GM23338 (cell line): ENCODE data around the gene UBE3A. TPM values are rescaled to one million over a fixed set of nuclear protein-coding genes. Genes with fewer than 3 reads are reported as not detected.

Experiments
- ATAC-seq: fragments of 200-7000 bp; cut with Tn5 transposase; 3 replicates; pipeline ENCODE4 v1.9.1; 2020
- DNase-seq: peaks from one replicate; pipeline ENCODE4 v3.0.0-alpha.2; 2015; ENCODE audit warnings: low spot score
- H2AFZ ChIP-seq: fragments of 200-600 bp; sonication (generic); 2 replicates; pipeline ENCODE4 v1.8.0; 2016; ENCODE audit warnings: antibody characterized with exemption, mild to moderate bottlenecking, moderate library complexity
- H3F3A ChIP-seq: fragments of 200-600 bp; sonication (generic); replicated peaks from 2 replicates; pipeline ENCODE4 v1.8.0; 2017; ENCODE audit warnings: antibody characterized with exemption, mixed run types, low read depth
- H3K27ac ChIP-seq: fragments of 200-600 bp; sonication (generic); 2 replicates; pipeline ENCODE4 v1.6.1; 2016; ENCODE audit warnings: low read depth
- H3K27me3 ChIP-seq: fragments of 200-600 bp; sonication (generic); 2 replicates; pipeline ENCODE4 v1.8.0; 2016; ENCODE audit warnings: mild to moderate bottlenecking, mixed run types, moderate library complexity; ENCODE audit not compliant: insufficient read depth
- H3K36me3 ChIP-seq: fragments of 200-600 bp; sonication (generic); 2 replicates; pipeline ENCODE4 v1.8.0; 2016; ENCODE audit warnings: mild to moderate bottlenecking; ENCODE audit not compliant: insufficient read depth
- H3K4me1 ChIP-seq: fragments of 200-600 bp; sonication (generic); 2 replicates; pipeline ENCODE4 v1.8.0; 2016; ENCODE audit warnings: mild to moderate bottlenecking, moderate library complexity; ENCODE audit not compliant: insufficient read depth
- H3K4me2 ChIP-seq: fragments of 200-600 bp; sonication (generic); 2 replicates; pipeline ENCODE4 v1.7.1; 2017; ENCODE audit warnings: mixed run types
- H3K4me3 ChIP-seq: fragments of 200-600 bp; sonication (generic); 2 replicates; pipeline ENCODE4 v1.6.1; 2016; ENCODE audit warnings: mixed run types
- H3K79me2 ChIP-seq: fragments of 200-600 bp; sonication (generic); replicated peaks from 2 replicates; pipeline ENCODE4 v1.8.0; 2017; ENCODE audit warnings: mild to moderate bottlenecking; ENCODE audit not compliant: insufficient read depth
- H3K9me2 ChIP-seq: fragments of 200-600 bp; sonication (generic); 2 replicates; pipeline ENCODE4 v1.8.0; 2017; ENCODE audit not compliant: insufficient read depth
- H4K20me1 ChIP-seq: fragments of 200-600 bp; sonication (generic); replicated peaks from 2 replicates; pipeline ENCODE4 v1.8.0; 2017; ENCODE audit warnings: mild to moderate bottlenecking; ENCODE audit not compliant: insufficient read depth
- H3K27ac Mint-ChIP-seq: 2 replicates; pipeline ENCODE4 v1.8.0; 2020; ENCODE audit warnings: inconsistent platforms, mild to moderate bottlenecking, moderate library complexity, mixed read lengths
- H3K27me3 Mint-ChIP-seq: 3 replicates; pipeline ENCODE4 v1.8.0; 2022; ENCODE audit warnings: low read depth, mild to moderate bottlenecking, moderate library complexity, mixed read lengths, inconsistent platforms; ENCODE audit not compliant: insufficient read depth, poor library complexity
- H3K36me3 Mint-ChIP-seq: 3 replicates; pipeline ENCODE4 v1.8.0; 2021; ENCODE audit warnings: low read depth, mild to moderate bottlenecking, inconsistent platforms, moderate library complexity, mixed read lengths
- H3K4me1 Mint-ChIP-seq: 3 replicates; pipeline ENCODE4 v1.8.0; 2020; ENCODE audit warnings: mild to moderate bottlenecking, inconsistent platforms, mixed read lengths
- H3K4me3 Mint-ChIP-seq: 3 replicates; pipeline ENCODE4 v1.8.0; 2021; ENCODE audit warnings: moderate library complexity, mild to moderate bottlenecking, inconsistent platforms, mixed read lengths
- H3K9me3 Mint-ChIP-seq: 3 replicates; pipeline ENCODE4 v1.8.0; 2020; ENCODE audit warnings: moderate library complexity, mild to moderate bottlenecking, inconsistent platforms, mixed read lengths
- CREB1 ChIP-seq: fragments of 250-450 bp; sonication (Bioruptor Pico); IDR thresholded peaks from 2 replicates; pipeline ENCODE4 v1.5.0; 2020; ENCODE audit warnings: low read depth, mild to moderate bottlenecking, moderate library complexity
- EZH2 ChIP-seq: fragments of 200-600 bp; sonication (generic); IDR thresholded peaks from one replicate; pipeline ENCODE4 v1.8.0; 2017; ENCODE audit warnings: antibody characterized with exemption, mild to moderate bottlenecking, low read depth; ENCODE audit not compliant: unreplicated experiment
- EZH2phosphoT487 ChIP-seq: fragments of 200-600 bp; sonication (generic); IDR thresholded peaks from one replicate; pipeline ENCODE4 v1.8.1; 2018; ENCODE audit warnings: antibody characterized with exemption; ENCODE audit not compliant: unreplicated experiment
- NANOG ChIP-seq: IDR thresholded peaks from 2 replicates; pipeline ENCODE4 v1.6.1; 2016; ENCODE audit warnings: antibody characterized with exemption, borderline replicate concordance
- POLR2AphosphoS5 ChIP-seq: IDR thresholded peaks from 2 replicates; pipeline ENCODE4 v1.6.1; 2016; ENCODE audit warnings: antibody characterized with exemption, low read depth
- ZNF114 ChIP-seq: fragments of 250-450 bp; sonication (Bioruptor Pico); IDR thresholded peaks from 2 replicates; pipeline ENCODE4 v1.5.0; 2020; ENCODE audit warnings: mild to moderate bottlenecking, moderate library complexity
- ZNF331 ChIP-seq: fragments of 250-450 bp; sonication (Bioruptor Pico); IDR thresholded peaks from 2 replicates; pipeline ENCODE4 v1.5.0; 2020; ENCODE audit warnings: low read depth, mild to moderate bottlenecking, moderate library complexity
- polyA plus RNA-seq: library from polyadenylated mRNA; unstranded; fragments of >200 nt; fragmentation: Nextera tagmentation; extraction: Ambion mirVana; gene quantifications from 2 replicates; pipeline ENCODE4 v1.2.1, GENCODE V29; 2016
- total RNA-seq: library from RNA; depleted of rRNA; stranded (reverse); fragments of >200 nt; shearing (Covaris generic); gene quantifications from 2 replicates; pipeline ENCODE4 v1.2.3, GENCODE V29; 2014
- TF ChIP-seq, protein P1 (sequence below): fragments of 250-450 bp; sonication (Bioruptor Pico); IDR thresholded peaks from 2 replicates; pipeline ENCODE4 v1.5.0; 2020; ENCODE audit warnings: mild to moderate bottlenecking, moderate library complexity
- TF ChIP-seq, protein P2 (sequence below), 2 experiments: fragments of 200-600 bp in 1 of 2; sonication (generic) in 1 of 2; conservative IDR thresholded peaks; 2 replicates each; pipeline versions ENCODE4 v1.5.1 to v1.6.1; 2016 to 2017; ENCODE audit warnings: antibody characterized with exemption in 2 of 2, low read depth in 2 of 2, mild to moderate bottlenecking in 2 of 2, moderate library complexity in 1 of 2

Gene UBE3A
- total and polyA plus RNA-seq, 2 experiments from 2014 or later: 96.1 to 150 TPM

DNA sequence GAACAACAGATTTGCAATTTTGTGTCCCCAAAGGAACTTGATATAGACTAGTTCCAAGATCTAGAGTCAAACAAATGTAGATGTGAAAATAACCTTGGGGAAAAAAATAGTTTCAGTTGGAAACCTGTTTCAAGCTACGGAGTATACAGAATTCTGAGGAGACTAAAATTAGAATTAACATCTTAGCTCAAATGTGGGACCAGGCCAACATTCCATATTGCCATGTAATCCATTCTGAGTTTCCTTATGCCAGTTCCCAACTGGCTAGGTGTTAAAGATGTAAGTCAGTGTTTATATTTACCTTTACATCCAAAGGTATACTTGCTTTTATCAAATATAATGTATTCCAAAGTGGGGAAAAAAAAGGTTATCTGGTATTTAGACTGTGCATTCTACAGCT, 76.3 kb downstream of the UBE3A start:
- H3F3A ChIP-seq: no peaks in the 10 kb centered on the region
- TF ChIP-seq EZH2 (no peak), ZNF331 (CRISPR knock-in tag) (no peak), ZNF114 (CRISPR knock-in tag) (no peak), POLR2AphosphoS5 (no peak), CREB1 (CRISPR knock-in tag) (no peak), EZH2phosphoT487 (no peak), NANOG (no peak)
- TF ChIP-seq, protein P1, sequence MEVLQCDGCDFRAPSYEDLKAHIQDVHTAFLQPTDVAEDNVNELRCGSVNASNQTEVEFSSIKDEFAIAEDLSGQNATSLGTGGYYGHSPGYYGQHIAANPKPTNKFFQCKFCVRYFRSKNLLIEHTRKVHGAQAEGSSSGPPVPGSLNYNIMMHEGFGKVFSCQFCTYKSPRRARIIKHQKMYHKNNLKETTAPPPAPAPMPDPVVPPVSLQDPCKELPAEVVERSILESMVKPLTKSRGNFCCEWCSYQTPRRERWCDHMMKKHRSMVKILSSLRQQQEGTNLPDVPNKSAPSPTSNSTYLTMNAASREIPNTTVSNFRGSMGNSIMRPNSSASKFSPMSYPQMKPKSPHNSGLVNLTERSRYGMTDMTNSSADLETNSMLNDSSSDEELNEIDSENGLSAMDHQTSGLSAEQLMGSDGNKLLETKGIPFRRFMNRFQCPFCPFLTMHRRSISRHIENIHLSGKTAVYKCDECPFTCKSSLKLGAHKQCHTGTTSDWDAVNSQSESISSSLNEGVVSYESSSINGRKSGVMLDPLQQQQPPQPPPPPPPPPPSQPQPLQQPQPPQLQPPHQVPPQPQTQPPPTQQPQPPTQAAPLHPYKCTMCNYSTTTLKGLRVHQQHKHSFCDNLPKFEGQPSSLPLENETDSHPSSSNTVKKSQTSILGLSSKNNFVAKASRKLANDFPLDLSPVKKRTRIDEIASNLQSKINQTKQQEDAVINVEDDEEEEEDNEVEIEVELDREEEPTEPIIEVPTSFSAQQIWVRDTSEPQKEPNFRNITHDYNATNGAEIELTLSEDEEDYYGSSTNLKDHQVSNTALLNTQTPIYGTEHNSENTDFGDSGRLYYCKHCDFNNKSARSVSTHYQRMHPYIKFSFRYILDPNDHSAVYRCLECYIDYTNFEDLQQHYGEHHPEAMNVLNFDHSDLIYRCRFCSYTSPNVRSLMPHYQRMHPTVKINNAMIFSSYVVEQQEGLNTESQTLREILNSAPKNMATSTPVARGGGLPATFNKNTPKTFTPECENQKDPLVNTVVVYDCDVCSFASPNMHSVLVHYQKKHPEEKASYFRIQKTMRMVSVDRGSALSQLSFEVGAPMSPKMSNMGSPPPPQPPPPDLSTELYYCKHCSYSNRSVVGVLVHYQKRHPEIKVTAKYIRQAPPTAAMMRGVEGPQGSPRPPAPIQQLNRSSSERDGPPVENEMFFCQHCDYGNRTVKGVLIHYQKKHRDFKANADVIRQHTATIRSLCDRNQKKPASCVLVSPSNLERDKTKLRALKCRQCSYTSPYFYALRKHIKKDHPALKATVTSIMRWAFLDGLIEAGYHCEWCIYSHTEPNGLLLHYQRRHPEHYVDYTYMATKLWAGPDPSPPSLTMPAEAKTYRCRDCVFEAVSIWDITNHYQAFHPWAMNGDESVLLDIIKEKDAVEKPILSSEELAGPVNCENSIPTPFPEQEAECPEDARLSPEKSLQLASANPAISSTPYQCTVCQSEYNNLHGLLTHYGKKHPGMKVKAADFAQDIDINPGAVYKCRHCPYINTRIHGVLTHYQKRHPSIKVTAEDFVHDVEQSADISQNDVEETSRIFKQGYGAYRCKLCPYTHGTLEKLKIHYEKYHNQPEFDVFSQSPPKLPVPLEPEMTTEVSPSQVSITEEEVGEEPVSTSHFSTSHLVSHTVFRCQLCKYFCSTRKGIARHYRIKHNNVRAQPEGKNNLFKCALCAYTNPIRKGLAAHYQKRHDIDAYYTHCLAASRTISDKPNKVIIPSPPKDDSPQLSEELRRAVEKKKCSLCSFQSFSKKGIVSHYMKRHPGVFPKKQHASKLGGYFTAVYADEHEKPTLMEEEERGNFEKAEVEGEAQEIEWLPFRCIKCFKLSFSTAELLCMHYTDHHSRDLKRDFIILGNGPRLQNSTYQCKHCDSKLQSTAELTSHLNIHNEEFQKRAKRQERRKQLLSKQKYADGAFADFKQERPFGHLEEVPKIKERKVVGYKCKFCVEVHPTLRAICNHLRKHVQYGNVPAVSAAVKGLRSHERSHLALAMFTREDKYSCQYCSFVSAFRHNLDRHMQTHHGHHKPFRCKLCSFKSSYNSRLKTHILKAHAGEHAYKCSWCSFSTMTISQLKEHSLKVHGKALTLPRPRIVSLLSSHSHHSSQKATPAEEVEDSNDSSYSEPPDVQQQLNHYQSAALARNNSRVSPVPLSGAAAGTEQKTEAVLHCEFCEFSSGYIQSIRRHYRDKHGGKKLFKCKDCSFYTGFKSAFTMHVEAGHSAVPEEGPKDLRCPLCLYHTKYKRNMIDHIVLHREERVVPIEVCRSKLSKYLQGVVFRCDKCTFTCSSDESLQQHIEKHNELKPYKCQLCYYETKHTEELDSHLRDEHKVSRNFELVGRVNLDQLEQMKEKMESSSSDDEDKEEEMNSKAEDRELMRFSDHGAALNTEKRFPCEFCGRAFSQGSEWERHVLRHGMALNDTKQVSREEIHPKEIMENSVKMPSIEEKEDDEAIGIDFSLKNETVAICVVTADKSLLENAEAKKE (CRISPR knock-in tag): no peak
- TF ChIP-seq, protein P2, sequence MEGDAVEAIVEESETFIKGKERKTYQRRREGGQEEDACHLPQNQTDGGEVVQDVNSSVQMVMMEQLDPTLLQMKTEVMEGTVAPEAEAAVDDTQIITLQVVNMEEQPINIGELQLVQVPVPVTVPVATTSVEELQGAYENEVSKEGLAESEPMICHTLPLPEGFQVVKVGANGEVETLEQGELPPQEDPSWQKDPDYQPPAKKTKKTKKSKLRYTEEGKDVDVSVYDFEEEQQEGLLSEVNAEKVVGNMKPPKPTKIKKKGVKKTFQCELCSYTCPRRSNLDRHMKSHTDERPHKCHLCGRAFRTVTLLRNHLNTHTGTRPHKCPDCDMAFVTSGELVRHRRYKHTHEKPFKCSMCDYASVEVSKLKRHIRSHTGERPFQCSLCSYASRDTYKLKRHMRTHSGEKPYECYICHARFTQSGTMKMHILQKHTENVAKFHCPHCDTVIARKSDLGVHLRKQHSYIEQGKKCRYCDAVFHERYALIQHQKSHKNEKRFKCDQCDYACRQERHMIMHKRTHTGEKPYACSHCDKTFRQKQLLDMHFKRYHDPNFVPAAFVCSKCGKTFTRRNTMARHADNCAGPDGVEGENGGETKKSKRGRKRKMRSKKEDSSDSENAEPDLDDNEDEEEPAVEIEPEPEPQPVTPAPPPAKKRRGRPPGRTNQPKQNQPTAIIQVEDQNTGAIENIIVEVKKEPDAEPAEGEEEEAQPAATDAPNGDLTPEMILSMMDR (conservative IDR thresholded peaks at IDR 0.05; ENCODE audit: low read depth in 2 of 2): no peak
- Mint-ChIP-seq H3K27ac (no peak overlapping the region), H3K9me3 (no peaks in the 10 kb centered on the region), H3K27me3 (no peaks in the 10 kb centered on the region), H3K4me1 (peaks cover 2% of the 10 kb centered on the region; the same call in 1 of the 3 replicates), H3K36me3 (peaks cover 21% of the 10 kb centered on the region; the same call in 2 of the 3 replicates), H3K4me3 (no peak overlapping the region)
- H3K79me2 ChIP-seq: peaks cover 62% of the 10 kb centered on the region
- H3K4me1 ChIP-seq: no peaks in the 10 kb centered on the region
- H3K27me3 ChIP-seq: no peaks in the 10 kb centered on the region
- DNase-seq: no peak
- H3K36me3 ChIP-seq: peaks cover 3% of the 10 kb centered on the region; the same call in 1 of the 2 replicates
- no peak overlapping the region for H3K27ac ChIP-seq
- ATAC-seq: no peak
- no peaks in the 10 kb centered on the region for H3K9me2 ChIP-seq
- H2AFZ ChIP-seq: no peak overlapping the region
- no peak overlapping the region for H3K4me2 ChIP-seq
- no peak overlapping the region for H3K4me3 ChIP-seq
- no peaks in the 10 kb centered on the region for H4K20me1 ChIP-seq
